NT2/D1 (cell line): ENCODE measurements around the gene POLD1.

Experiments used
- DNase-seq: peaks from one replicate; pipeline ENCODE4 v3.0.0-alpha.2; 2011; ENCODE audit warnings: low read depth, low spot score
- H3K27me3 ChIP-seq: 2 replicates; pipeline ENCODE4 v1.6.0; 2011; ENCODE audit warnings: mild to moderate bottlenecking; ENCODE audit not compliant: insufficient read length, insufficient read depth
- H3K36me3 ChIP-seq: 2 replicates; pipeline ENCODE4 v1.6.1; 2011; ENCODE audit warnings: mild to moderate bottlenecking, low read length, mixed read lengths; ENCODE audit not compliant: insufficient read depth, insufficient read length
- H3K4me1 ChIP-seq: 2 replicates; pipeline ENCODE4 v1.5.1; 2011; ENCODE audit not compliant: insufficient read depth, insufficient read length
- H3K4me3 ChIP-seq: 2 replicates; pipeline ENCODE4 v1.5.1; 2011; ENCODE audit warnings: low read depth; ENCODE audit not compliant: insufficient read length
- H3K9ac ChIP-seq: 2 replicates; pipeline ENCODE4 v1.6.0; 2011; ENCODE audit warnings: low read depth; ENCODE audit not compliant: insufficient read length
- H3K9me3 ChIP-seq: 2 replicates; pipeline ENCODE4 v1.5.1; 2011; ENCODE audit warnings: mild to moderate bottlenecking, low read length; ENCODE audit not compliant: insufficient read depth
- SUZ12 ChIP-seq: IDR thresholded peaks from 2 replicates; pipeline ENCODE4 v1.6.1; 2011; ENCODE audit not compliant: insufficient read length, insufficient read depth; ENCODE audit errors: extremely low read depth
- YY1 ChIP-seq: IDR thresholded peaks from 2 replicates; pipeline ENCODE4 v1.6.1; 2011; ENCODE audit not compliant: insufficient read length, insufficient read depth
- ZNF274 ChIP-seq: IDR thresholded peaks from 2 replicates; pipeline ENCODE4 v1.6.1; 2011; ENCODE audit warnings: mild to moderate bottlenecking, low read depth, low read length

Gene POLD1

DNA sequence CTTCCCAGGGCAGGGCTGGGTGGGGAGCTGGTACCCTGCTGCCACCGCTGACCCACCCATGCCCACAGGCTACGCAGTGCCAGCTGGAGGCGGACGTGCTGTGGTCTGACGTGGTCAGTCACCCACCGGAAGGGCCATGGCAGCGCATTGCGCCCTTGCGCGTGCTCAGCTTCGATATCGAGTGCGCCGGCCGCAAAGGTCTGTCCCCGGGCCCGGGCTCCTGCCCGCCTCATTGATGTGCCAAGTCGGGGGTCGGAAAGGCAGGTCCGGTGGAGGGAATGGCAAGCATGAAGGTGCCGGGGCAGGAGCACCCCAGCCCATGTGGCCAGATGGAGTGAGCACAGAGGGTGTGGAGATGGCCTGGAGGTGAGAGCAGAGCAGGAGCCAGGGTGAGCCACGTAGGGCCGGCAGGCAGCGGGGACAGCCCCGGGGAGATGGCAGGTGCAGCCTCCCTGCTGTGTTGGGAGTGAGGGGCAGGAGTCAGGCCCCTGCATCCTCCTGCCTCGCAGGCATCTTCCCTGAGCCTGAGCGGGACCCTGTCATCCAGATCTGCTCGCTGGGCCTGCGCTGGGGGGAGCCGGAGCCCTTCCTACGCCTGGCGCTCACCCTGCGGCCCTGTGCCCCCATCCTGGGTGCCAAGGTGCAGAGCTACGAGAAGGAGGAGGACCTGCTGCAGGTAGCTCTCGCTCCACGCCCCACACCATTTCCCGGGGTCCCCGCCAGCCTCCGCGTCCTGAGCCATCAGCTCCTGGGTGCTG lies 18.6 kb downstream of the POLD1 start:
- Histone ChIP-seq H3K9me3 (no peaks in the 10 kb centered on the region), H3K4me3 (no peak overlapping the region), H3K9ac (no peak overlapping the region), H3K4me1 (no peaks in the 10 kb centered on the region), H3K27me3 (no peaks in the 10 kb centered on the region), H3K36me3 (peaks cover 64% of the 10 kb centered on the region)
- no peak for DNase-seq
- no peak for TF ChIP-seq SUZ12
- TF ChIP-seq YY1, result no peak
- no peak for TF ChIP-seq ZNF274

DNA sequence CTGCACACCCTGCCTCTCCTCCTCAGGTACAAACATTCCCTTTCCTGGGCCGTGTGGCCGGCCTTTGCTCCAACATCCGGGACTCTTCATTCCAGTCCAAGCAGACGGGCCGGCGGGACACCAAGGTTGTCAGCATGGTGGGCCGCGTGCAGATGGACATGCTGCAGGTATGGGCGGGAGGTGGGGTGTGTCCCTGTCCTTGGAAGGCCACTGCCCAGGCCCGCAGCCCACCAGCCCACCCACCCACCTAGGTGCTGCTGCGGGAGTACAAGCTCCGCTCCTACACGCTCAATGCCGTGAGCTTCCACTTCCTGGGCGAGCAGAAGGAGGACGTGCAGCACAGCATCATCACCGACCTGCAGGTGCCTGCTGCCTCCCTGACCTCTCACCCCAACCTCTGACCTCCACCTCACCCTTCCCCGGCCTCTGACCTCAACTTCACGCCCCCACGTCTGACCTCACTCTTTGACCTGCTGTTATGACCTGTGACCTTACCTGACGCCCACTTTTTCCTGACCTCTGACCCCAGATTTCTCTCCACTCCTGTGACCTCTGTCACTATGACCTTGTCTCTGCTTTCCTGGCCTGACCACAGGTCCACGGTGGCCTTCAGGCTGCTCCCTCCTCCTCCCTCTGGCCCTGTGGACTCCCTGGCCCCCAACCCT lies 22.1 kb downstream of the POLD1 start:
- Histone ChIP-seq H3K27me3 (no peaks in the 10 kb centered on the region), H3K9me3 (no peaks in the 10 kb centered on the region), H3K36me3 (peaks cover 80% of the 10 kb centered on the region), H3K9ac (no peak overlapping the region), H3K4me1 (no peaks in the 10 kb centered on the region), H3K4me3 (no peak overlapping the region)
- DNase-seq, result no peak
- no peak for TF ChIP-seq YY1
- no peak for TF ChIP-seq SUZ12
- no peak for TF ChIP-seq ZNF274

- DNase-seq, result no peak
- H3K9ac ChIP-seq, result no peak overlapping the region
- no peak overlapping the region for H3K4me3 ChIP-seq
- TF ChIP-seq ZNF274 (no peak), SUZ12 (no peak), YY1 (no peak)
- peaks cover 75% of the 10 kb centered on the region for H3K36me3 ChIP-seq
- no peaks in the 10 kb centered on the region for H3K27me3 ChIP-seq
- H3K9me3 ChIP-seq, result no peaks in the 10 kb centered on the region
- no peaks in the 10 kb centered on the region for H3K4me1 ChIP-seq
Observed at GRCh38 chr19:50406829-50407228, 22.7 kb downstream of the POLD1 start.

DNA sequence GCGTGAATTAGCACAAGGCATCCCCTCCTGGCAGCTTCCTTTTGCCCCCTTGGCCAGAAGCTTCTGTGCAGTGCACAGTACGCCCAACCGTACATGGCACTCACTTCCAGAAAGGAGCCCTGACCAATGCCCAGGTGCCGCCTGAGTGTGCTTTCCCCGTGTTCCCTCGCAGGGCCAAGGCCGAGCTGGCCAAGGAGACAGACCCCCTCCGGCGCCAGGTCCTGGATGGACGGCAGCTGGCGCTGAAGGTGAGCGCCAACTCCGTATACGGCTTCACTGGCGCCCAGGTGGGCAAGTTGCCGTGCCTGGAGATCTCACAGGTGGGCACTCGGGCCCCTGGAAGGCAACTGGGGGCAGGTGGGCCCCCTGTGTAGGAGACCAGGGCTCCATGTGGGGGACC lies 25.2 kb downstream of the POLD1 start:
- peaks cover 71% of the 10 kb centered on the region for H3K36me3 ChIP-seq
- no peak for DNase-seq
- no peak for TF ChIP-seq SUZ12
- TF ChIP-seq ZNF274, result no peak
- no peak for TF ChIP-seq YY1

GRCh38 chr19:50410109-50410508 lies 26.0 kb downstream of the POLD1 start:
- H3K4me1 ChIP-seq, result peaks cover under 1% of the 10 kb centered on the region
- no peaks in the 10 kb centered on the region for H3K9me3 ChIP-seq
- H3K27me3 ChIP-seq, result no peaks in the 10 kb centered on the region
- H3K9ac ChIP-seq, result no peak overlapping the region
- no peak for DNase-seq
- H3K4me3 ChIP-seq, result no peak overlapping the region
- TF ChIP-seq YY1 (no peak), ZNF274 (no peak), SUZ12 (no peak)
- peaks cover 73% of the 10 kb centered on the region for H3K36me3 ChIP-seq

More for the DNA sequence above, 25.2 kb downstream of the POLD1 start:
- Histone ChIP-seq H3K9ac (no peak overlapping the region), H3K4me3 (no peak overlapping the region), H3K9me3 (no peaks in the 10 kb centered on the region), H3K27me3 (no peaks in the 10 kb centered on the region), H3K4me1 (no peaks in the 10 kb centered on the region)

GRCh38 chr19:50412419-50412818 lies 28.3 kb downstream of the POLD1 start:
- Histone ChIP-seq H3K27me3 (no peaks in the 10 kb centered on the region), H3K36me3 (peaks cover 68% of the 10 kb centered on the region), H3K9ac (no peak overlapping the region), H3K4me1 (peaks cover 3% of the 10 kb centered on the region), H3K9me3 (no peaks in the 10 kb centered on the region), H3K4me3 (no peak overlapping the region)
- DNase-seq, result no peak
- no peak for TF ChIP-seq YY1
- no peak for TF ChIP-seq ZNF274
- TF ChIP-seq SUZ12, result no peak

- H3K36me3 ChIP-seq, result peaks cover 68% of the 10 kb centered on the region
- no peaks in the 10 kb centered on the region for H3K27me3 ChIP-seq
- DNase-seq, result no peak
- TF ChIP-seq ZNF274, result no peak
- no peak for TF ChIP-seq SUZ12
- TF ChIP-seq YY1, result no peak
- no peaks in the 10 kb centered on the region for H3K9me3 ChIP-seq
- H3K9ac ChIP-seq, result no peak overlapping the region
- no peak overlapping the region for H3K4me3 ChIP-seq
- H3K4me1 ChIP-seq, result peaks cover 3% of the 10 kb centered on the region
Observed at GRCh38 chr19:50413096-50413495, 28.9 kb downstream of the POLD1 start.
